Measurements from ENCODE around the gene TYMP.
"Not testable (repeated sequence)": the region's sequence is repeated elsewhere in the genome, so short reads cannot be mapped to it uniquely, and the experiment has no call there.

Gene TYMP

DNA sequence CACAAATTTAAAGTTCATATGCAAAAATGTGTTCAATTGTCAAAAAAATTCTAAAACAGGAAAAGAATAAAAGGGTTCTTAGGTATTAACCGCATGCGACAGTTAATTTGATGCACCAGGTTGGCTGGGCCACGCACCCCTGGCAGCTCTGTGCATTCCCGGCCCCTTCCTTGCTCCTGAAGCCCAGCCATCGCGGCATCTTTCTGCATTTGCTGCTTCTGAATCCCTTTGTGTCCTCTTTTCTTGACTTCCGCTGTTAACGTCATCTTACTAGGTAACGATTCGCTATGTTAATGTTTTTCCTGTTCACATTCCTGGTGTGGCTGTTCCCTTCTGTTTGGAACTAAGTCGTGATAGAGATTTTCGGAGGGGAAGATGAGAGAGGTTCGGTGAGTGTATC is 8.0 kb upstream of the TYMP start:
- DNase-seq: no peak

DNA sequence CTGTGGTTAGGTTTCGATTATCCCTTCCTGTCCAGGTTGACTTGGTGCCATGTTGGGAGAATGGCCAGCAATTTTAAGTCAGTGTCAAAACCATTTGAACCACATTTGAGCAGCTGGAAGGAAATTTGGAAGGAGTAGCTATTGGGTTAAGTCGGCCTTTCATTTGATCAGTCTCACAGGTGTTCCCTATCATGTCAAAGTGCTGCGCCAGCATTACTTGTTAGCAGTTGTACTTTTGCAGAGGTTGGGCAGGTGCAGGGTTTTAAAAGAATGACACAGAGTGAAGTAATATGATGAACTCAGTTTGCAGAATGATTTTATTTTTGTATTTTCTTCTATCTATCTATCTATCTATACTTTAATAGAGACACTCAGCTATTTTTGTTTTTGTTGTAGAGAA is 6.4 kb upstream of the TYMP start:
- no peak for DNase-seq

DNA sequence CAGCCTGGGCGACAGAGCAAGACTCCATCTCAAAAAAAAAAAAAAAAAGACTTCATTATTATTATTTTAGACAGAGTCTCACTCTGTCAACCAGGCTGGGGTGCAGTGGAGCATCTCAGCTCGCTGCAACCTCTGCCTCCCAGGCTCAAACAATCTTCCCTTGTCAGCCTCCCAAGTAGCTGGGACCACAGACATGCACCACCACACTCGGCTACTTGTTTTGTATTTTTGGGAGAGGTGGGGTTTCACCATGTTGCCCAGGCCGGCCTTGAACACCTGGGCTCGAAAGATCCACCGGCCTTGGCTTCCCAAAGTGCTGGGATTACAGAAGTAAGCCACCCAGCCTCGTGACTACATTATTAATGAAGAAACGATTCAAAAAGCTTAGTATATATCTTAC is 5.3 kb upstream of the TYMP start:
- DNase-seq: no peak

DNA sequence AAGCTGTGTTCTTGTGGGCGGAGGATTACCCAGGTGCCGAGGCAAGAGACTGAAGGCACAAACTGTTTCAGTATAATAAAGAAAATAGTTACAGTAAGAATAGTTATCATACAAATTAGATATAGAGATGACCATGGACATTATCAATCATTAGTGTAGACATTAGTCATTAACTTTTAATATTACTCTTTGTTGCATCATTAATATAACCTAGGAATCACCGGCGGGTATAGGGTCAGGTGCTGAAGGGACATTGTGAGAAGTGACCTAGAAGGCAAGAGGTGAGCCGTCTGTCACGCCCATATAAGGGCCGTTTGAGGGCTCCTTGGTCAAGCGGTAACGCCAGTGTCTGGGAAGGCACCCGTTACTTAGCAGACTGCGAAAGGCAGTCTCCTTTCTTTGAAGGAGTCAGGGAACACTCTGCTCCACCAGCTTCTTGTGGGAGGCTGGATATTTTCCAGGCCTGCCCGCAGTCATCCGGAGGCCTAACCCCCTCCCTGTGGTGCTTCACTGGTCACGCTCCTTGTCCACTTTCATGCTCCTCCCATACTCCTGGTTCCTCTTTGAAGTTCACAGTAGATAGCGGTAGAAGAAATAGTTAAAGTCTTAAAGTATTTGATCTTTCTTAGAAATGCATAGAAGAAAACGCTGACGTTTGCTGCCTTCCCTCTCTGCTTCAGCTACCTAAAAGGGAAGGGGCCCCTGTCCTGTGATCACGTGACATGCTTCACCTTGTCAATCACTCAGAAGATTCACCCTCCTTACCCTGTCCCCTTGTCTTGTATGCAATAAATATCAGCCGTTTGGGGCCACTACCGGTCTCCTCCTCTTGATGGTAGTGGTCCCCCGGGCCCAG is 4.3 kb upstream of the TYMP start:
- not testable (repeated sequence) for DNase-seq

DNA sequence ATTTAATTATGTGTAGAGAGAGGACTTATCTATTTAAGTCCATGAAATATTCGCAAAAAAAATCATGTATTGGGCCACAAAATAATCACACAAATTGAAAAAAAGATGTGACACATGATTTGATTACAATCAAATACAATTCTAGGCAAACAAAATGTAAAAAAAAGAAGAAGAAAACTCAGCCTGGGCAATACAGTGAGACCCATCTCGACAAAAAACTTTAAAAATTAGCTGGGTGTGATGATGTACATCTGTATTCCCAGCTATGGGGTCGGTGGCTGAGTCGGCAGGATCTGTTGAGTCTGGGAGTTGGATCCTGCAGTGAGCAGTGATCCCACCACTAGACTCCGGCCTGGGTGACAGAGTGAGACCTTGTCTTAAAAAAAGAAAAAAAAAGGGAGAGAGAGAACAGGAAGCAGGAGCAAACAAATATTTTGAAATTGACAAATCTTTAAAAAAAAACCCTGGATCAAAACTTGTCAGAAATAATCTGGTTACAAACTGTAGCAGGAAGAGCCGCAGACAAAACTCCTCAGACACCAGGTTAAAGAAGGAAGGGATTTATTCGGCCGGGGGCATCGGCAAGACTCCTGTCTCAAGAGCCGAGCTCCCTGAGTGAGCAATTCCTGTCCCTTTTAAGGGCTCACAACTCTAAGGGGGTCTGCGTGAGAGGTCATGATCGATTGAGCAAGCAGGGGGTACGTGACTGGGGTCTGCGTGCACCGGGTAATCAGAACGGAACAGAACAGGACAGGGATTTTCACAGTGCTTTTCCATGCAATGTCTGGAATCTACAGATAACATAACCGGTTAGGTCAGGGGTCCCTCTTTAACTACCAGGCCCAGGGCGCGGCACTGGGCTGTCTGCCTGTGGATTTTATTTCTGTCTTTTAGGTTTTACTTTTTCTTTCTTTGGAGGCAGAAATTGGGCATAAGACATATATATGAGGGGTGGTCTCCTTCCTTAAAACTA is 3.3 kb upstream of the TYMP start:
- no peak for DNase-seq

DNA sequence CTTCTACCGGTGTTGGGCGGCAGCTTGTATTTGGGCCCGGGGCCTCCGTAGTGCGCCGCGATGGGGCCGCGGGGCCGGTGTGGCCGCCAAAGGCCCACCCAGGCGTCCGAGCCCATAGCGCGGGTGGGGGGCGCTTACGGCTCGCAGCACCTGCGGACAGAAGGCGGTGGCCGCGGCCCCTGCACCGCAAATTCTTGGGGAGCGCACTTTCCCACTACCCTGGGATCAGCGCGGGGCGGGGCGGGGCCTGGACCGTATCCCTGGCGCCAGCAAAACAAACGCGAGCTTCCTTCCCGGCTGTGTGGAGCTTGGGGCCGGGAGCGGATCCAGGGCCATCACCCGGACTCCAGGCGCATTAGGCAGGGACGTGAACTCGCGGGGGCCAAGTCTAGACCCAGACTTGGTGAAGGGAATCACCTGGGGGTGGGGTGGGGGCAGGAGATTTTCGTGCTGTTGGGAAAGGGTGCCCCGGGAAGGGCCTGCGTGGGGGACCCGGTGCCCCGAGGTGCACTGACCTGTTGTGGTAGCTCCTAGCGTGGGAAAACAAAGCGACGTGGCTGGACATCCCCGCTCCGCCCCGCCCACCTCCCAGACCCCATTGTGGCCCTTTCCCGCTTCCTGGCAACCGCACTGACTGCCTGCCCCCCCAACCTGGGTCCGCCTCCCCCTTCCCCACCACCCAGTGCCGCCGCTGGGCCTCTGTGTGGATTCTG is 2.3 kb upstream of the TYMP start:
- no peak for DNase-seq

DNA sequence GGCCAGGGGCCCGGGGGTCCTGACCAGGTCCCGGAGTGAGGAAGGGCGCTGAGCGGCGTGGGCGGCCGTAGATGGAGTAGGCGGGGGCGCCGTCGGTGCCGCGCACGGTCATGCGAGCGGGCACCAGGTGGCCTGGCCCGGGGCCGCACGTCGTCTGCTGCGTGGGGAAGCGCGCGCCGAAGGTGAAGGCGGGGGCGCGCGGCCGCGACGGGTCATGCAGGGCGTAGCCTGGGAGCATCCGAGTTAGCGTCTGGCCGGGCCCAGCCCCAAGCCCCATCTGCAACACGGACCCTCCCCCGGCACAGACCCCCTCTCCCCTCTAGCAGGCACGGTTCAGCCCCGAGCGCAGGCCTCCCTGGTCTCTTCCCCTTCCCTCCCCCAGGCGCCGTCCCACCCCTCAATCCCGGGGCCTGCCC is 1.7 kb upstream of the TYMP start:
- peak; percentile 62 to 82 for DNase-seq

DNA sequence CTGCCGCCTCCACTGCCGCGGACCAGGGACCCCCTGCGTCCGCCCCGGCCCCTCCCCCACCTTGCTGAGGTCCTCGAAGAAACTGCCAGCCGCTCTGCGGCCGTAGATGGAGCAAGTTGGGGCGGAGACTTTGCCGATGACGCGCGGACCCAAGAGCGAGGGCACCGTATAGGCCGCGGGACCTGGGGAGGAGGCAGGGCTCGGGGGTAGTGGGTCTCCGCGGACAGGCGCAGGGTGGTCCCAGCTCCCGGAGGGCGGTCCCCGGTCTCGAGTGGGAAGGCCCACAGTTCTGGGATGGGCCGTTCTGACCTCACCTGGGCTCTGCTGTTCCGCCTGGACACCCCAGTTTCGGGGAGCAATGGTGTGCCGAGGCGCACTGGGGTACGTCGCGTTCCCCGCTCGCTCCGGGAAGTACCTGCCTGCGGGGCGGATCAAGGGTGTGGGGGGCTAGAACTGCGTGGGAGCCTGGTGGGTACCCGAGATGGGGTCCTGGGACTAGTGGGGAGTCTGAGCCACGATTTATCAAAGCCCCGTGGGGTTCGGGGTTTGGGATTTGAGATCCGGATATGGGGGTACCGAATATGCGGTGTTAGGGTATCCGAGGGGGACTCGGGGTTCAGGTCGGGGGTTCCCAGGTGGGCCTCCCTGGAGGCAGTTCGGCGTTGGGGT is 1.2 kb upstream of the TYMP start:
- peak; percentile 74 to 86 for DNase-seq

DNA sequence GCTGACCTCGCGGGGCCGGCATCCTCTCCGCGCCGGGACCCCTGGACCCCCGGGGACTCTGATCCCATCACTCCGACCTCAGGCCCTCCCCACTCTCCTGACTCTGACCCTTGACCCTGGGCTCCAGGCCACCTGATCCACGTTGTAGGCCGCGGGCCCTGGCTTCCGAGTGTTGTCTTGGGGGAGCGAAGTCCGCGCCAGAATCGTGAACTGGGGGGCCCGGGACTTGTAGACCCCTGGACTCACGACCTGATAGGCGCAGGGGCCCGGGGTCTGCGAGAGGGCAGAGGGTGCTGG is 716 bp upstream of the TYMP start:
- no peak for DNase-seq

DNA sequence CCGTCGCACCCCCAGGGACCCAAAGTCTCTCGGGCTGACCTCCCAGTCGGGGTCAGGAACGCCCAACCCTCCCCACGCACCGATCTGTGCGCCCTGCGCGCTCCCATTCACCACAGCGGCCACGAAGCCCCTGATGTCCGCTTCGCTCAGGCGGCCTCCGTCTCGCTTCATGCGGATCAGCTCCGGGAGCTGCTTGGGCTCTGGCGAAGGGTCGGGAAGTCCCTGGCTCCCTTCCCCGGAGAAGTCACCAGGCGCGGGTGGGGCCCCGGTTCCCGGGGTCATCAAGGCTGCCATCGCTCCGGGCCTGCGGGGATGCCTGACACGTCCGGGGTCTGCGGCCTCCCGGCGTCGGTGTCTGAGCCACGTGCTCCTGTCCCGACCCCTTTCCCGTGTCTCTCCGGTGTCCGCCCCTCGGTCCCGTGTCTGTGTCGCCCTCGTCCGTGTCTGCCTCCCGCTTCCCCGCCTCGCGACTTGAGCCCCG is 356 bp downstream of the TYMP start:
- no peak for DNase-seq

DNA sequence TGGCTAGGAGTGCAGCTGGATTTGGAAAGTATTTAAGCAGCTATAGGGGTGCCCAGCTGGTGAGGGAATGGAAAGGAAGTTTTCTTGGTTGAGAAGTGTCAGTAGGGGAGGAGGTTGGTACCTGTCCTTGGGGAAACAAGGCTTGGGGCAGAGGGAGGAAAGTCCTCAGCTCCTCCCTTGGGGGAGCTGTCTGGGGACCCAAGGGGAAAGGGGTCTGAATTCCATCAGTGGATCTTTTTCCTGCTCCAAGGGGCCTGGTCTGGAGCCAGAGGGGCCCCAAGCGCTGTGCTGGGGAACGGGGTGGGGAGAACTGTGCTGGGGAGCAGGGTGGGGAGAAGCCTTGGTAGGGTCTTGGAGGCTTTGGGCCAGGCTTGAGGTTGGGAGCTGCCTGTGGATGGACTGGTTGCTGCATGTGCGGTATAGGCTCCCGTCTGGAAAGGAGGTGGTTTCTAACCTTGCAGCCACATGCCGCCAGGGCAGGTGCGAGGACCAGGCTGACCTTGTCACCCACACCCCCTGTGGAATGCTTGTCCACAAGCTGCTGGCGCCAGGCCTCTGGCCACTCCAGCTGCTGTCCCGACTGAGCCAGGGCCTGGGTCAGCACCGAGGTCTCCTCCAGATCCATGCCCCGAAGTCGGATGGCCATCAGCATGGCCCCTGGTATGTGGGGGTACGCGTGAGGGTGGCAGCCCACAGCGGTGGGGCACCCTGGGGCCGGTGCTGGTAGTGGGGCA is 963 bp downstream of the TYMP start:
- DNase-seq: no peak

DNA sequence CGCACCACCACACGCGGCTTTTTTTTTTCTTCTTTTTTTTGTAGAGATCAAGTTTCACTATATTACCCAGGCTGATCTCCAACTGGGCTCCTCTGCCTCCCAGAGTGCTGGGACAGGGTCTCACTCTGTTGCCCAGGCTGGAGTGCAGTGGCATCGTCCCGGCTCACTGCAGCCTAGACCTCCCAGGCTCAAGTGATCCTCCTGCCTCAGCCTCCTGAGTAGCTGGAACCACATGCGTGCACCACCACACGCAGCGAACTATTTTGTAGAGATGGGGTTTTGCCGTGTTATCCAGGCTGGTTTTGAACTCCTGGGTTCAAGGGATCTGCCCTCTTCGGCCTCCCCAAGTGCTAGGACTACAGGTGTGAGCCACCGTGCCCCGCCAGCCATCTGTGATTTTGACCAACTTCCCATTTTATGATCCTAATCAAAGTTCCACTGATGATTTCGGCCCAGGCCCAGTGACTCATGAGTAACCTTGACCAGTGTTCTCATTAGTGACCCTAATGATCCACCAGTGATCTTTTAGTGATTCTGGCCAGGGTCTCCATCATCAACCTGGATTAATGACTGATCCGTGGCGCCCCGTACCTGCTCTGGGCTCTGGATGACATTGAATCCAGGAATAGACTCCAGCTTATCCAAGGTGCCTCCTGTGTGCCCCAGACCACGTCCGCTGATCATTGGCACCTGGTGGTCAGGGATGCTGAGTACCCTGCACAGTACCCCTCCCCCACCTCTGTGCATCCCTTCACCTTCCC is 1.7 kb downstream of the TYMP start:
- no peak for DNase-seq

DNA sequence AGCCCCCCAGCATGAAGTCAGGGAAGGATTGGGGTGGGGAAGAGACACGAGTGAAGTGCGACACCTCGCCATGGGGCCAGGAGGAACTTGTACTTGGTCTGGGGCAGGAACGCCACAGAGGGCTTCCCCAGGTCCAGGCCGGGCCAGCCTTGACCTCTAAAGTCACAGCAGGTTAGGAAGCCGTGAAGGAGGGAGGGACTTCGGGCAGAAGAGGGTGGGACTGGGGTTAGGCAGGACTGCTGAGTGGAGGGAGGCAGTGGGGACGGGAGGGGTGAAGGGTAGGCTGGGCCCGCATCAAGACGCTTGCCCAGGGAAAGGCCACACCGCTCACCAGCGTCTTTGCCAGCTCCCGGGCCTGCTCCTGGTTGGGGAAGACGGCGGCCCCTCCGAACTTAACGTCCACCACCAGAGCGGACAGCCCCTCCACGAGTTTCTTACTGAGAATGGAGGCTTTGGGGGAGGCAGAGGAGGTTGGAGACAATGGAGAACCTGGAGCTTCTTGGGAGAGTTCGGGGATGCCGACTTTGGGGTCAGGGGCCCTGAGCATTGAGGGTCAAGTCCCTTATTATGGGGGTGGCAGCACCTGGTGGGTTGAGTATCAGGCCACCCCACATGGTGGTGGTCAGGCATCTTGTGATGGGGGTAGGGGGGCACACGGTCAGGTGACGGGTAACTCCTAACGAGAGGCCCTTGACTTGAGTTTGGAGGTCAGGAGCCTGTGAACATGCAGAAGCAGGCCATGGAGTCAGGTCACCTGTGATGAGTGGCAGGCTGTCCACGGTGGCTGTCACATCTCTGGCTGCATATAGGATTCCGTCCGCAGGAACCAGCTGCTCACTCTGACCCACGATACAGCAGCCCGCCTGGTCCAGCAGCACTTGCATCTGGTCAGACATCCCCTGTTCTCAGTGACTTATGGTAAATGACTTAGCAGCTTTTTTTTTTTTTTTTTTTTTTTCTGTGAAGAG is 2.7 kb downstream of the TYMP start:
- DNase-seq: peak in 1 of 2 donors; percentile 43

DNA sequence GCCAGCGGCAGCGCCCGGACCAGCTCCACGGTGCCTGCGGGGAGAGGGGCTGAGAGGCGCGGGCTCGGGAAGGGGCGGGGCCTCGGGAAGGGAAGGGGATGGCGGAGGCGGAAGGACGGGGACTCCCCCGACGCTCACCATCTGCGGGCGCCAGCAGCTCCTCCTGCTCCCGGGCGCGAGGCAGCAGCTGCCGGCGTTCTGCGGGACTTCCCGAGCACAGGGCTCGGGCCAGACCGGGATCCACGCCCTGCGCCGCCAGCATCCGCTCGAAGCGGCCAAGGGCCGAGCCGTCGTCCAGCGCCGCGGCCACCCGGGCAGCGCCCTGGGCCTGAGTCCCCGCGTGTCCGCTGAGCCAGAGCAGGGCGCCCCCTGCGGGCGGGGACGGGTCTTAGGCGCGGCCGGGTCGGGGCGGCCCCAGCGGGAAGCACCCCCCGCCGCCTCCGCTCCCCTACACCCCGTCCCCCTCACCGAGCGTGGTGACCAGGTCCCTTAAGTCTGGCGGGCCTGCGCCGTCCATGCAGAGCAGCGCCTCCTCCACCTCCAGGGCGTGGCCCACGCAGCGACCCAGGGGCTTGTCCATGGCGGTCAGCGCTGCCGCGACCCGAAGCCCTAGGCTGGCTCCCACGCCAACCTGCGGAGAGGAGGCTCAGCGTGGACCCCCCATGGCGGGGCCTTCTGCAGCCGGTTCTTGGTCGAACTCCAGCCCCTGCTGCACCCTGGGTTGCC is 3.5 kb downstream of the TYMP start:
- peak; percentile 84 to 88 for DNase-seq

DNA sequence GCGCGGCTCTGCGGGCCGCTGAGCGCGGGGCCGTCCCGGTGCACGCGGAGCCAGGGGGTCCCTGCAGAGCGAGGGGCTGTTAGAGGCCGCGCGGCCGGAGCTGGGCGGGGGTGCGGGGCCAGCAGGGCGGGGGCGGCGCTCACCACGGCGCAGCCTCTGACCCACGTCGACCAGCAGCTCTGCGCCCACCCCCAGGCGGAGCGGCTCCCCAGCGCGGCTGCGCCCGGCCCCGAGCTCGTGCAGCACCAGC is 4.0 kb downstream of the TYMP start:
- no peak for DNase-seq

DNA sequence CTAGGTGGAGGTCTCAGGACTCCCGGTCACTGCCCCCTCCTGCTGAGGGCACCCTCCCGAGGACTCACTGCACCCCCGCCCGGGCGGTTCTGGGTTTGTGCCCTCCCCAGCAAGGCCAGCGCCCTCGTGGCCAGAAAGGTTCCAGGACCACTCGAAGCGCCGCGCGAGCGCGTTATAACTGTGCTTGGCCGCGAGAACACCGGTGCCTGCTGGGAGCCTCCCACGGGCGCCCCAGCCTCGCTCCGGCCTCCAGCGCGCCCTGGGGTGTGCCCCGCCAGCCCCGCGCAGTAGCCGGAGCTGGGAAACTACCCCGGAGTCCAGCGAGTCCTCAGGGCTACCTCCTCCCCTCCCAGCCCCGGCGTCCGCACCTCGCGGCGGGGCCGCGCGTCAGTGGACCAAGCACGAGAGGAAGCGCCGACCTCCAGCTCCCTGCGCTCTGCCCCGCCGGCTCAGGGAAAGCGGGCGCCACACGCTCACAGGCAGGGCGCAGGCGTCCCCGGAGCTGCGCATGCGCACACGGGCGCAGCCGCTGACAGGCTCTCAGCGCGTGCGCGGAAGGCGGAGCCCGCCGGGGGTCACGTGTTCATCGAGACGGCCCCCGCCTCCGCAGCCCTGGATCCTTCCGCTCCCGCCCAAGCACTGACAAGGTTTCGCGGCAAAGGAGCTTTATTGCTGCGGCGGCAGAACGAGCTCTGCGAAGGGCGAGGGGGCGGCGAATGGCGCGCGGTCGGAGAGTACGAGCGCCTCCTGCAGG is 4.5 kb downstream of the TYMP start, which contains the start of gene SCO2:
Gene SCO2 (minus strand): TSS at position 495 of the 754 bp plus-strand sequence. CDS start 1,187 bp downstream, outside the sequence.
- peak; percentile 98 to 99 for DNase-seq

DNA sequence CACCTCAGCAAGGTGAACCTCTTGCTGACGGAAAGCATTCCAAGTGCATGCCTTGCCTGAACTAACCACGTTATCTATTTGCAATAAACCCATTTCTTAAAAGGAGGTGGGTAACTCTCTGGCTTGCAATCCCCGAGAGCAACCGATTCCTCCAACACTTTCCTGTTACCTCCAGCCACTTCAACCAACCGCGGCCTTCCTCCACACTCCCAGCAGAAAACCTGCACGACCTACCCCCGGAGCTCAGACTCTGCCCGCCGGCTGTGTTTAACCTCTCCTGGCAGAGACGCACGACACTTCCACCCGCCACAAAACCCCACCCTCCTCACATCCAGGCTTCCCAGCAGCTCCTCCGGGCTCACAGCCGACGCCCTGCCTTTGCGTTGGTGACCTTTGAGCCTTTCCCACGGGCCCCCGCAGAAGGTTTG is 5.1 kb downstream of the TYMP start:
- no peak for DNase-seq

Data from activated CD4-positive, alpha-beta T cell treated with anti-CD3 and anti-CD28 coated beads for 4 hours (primary cell).